ENCODE measurements around the gene ARFGAP2. TPM values are rescaled to one million over a fixed set of nuclear protein-coding genes. Genes with fewer than 3 reads are reported as not detected.

ARFGAP2 gene
- total RNA-seq, 1 experiment from 2014 or later = 97.5 TPM

DNA sequence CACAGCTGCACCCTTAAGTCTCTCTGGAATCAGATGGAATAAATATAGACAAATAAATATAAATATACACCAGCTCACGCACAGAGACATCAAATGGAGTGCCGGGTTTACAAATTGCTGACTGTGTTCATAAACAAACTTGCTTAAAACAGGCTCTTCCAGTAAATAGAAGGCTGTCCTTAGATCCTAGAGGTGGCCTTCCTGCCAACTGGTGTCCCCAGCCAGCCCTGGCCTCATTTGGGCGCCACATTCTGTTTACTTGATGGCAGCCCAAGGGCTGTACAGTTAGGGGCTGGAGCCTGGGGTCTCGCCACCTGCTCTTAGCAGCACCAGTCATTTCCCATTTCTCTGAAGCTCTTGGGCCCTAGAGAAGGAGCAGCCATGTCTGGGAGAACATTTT lies 20.8 kb downstream of the ARFGAP2 start:
- H3F3A ChIP-seq (ENCODE audit: low read length, unreplicated experiment) = no peaks in the 10 kb centered on the region
- no TSS peak for BruUV-seq (replicated peaks)

DNA sequence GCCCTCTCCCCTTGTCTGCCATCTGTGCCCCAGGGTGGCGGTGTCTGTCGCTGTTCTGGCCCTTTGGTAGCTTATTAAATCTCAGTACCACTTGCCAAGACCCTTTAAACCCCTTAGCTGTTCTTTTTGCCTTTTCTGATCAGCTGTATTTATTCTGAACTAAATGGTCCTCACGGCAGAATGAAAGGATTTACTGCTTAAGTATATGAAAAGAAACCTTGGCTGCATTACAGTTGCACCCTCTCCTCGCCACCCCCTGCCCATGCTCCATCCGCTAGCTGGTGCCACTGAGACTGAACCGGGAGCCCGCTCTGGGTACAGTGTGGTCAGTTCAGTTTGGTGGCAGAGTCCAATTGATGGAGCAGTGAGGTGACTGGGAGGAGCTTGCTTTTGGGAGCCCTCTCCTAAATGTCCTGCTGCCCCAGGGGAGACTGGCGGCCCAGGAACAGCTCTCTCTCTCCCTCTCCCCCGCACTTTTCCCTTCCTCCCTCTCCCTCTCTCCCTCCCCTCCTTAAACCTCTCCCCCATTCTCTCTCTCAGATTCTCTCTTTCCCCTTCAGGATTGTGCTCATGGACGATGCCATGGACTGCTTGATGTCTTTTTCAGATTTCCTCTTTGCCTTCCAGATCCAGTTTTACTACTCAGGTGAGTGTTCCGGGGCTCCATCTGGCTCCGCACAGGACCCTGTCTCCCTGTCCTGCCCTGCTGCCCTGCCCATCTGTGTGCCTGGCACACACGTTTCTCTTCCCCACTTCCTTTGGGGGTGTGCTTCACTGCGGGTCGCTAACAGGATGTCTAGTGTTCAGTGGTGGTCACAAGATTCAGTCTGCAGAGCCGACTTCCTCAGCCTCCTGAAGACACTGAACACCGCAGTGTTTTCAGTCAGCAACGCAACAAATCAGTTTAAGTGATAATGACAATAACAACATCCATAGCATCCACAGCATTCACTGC lies 21.8 kb downstream of the ARFGAP2 start:
- Histone ChIP-seq H2AFZ (ENCODE audit: low read length) (no peak overlapping the region), H3K27me3 (ENCODE audit: low read length) (no peaks in the 10 kb centered on the region), H3K4me3 (ENCODE audit: low read length) (no peak overlapping the region), H3K36me3 (ENCODE audit: low read depth, low read length) (no peaks in the 10 kb centered on the region), H3K9me2 (replicated peaks; ENCODE audit: low read length) (no peaks in the 10 kb centered on the region), H3K9me3 (ENCODE audit: low read length) (no peaks in the 10 kb centered on the region), H3K4me1 (ENCODE audit: insufficient read depth, low read length) (no peaks in the 10 kb centered on the region), H3K79me2 (ENCODE audit: low read length) (no peaks in the 10 kb centered on the region), H3K9ac (ENCODE audit: low read length) (no peak overlapping the region), H4K20me1 (ENCODE audit: low read length) (no peaks in the 10 kb centered on the region), H3K4me2 (ENCODE audit: low read length) (no peak overlapping the region), H3F3A (ENCODE audit: low read length, unreplicated experiment) (no peaks in the 10 kb centered on the region), H3K27ac (ENCODE audit: low read length) (no peak overlapping the region)
- TF ChIP-seq, protein P1, sequence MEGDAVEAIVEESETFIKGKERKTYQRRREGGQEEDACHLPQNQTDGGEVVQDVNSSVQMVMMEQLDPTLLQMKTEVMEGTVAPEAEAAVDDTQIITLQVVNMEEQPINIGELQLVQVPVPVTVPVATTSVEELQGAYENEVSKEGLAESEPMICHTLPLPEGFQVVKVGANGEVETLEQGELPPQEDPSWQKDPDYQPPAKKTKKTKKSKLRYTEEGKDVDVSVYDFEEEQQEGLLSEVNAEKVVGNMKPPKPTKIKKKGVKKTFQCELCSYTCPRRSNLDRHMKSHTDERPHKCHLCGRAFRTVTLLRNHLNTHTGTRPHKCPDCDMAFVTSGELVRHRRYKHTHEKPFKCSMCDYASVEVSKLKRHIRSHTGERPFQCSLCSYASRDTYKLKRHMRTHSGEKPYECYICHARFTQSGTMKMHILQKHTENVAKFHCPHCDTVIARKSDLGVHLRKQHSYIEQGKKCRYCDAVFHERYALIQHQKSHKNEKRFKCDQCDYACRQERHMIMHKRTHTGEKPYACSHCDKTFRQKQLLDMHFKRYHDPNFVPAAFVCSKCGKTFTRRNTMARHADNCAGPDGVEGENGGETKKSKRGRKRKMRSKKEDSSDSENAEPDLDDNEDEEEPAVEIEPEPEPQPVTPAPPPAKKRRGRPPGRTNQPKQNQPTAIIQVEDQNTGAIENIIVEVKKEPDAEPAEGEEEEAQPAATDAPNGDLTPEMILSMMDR (conservative IDR thresholded peaks at IDR 0.05; ENCODE audit: low read depth, low read length) = no peak
- no peak for TF ChIP-seq EZH2phosphoT487 (IDR thresholded peaks at IDR 0.05; ENCODE audit: borderline replicate concordance, low read length)
- TF ChIP-seq EZH2 (IDR thresholded peaks at IDR 0.05; ENCODE audit: low read length, unreplicated experiment) = no peak
- POLR2A ChIA-PET (ENCODE audit: unreplicated experiment) = interaction anchor here (0.6 kb wide), 1 partner anchor 152 kb away, joined by 4 read pairs; no protein-coding TSS in a partner anchor
- intact Hi-C loops (cut with micrococcal nuclease) = no loop called here
- ATAC-seq (no peak), DNase-seq (no peak)
- CTCF ChIA-PET = no interaction called here
- no TSS peak for BruUV-seq (replicated peaks)

More for the DNA sequence above, 20.8 kb downstream of the ARFGAP2 start:
- H3K4me3 ChIP-seq (ENCODE audit: low read length) = no peak overlapping the region
- no peaks in the 10 kb centered on the region for H3K36me3 ChIP-seq (ENCODE audit: low read depth, low read length)
- ChIA-PET POLR2A (ENCODE audit: unreplicated experiment) (interaction anchor here (0.6 kb wide), 1 partner anchor 153 kb away, joined by 4 read pairs; no protein-coding TSS in a partner anchor), CTCF (no interaction called here)
- no peaks in the 10 kb centered on the region for H3K27me3 ChIP-seq (ENCODE audit: low read length)
- H3K27ac ChIP-seq (ENCODE audit: low read length) = no peak overlapping the region
- TF ChIP-seq, protein P1 (conservative IDR thresholded peaks at IDR 0.05; ENCODE audit: low read depth, low read length) = no peak
- no peaks in the 10 kb centered on the region for H4K20me1 ChIP-seq (ENCODE audit: low read length)
- DNase-seq (no peak), ATAC-seq (no peak)
- no peaks in the 10 kb centered on the region for H3K9me2 ChIP-seq (replicated peaks; ENCODE audit: low read length)
- H3K79me2 ChIP-seq (ENCODE audit: low read length) = no peaks in the 10 kb centered on the region
- H3K9me3 ChIP-seq (ENCODE audit: low read length) = no peaks in the 10 kb centered on the region
- H2AFZ ChIP-seq (ENCODE audit: low read length) = no peak overlapping the region
- no peak overlapping the region for H3K9ac ChIP-seq (ENCODE audit: low read length)
- intact Hi-C loops (cut with micrococcal nuclease) = no loop called here
- no peaks in the 10 kb centered on the region for H3K4me1 ChIP-seq (ENCODE audit: insufficient read depth, low read length)
- H3K4me2 ChIP-seq (ENCODE audit: low read length) = no peak overlapping the region
